Loucy (cell line): Measurements from ENCODE around the gene ADAM30.
"Not testable (repeated sequence)": the region's sequence is repeated elsewhere in the genome, so short reads cannot be mapped to it uniquely, and the experiment has no call there.

Experiments
- H2AFZ ChIP-seq: fragments of 200-600 bp; sonication (generic); 2 replicates; pipeline ENCODE4 v1.6.0; 2016; ENCODE audit warnings: antibody characterized with exemption, mild to moderate bottlenecking, low read length, moderate library complexity
- H3F3A ChIP-seq: fragments of 200-600 bp; 2 replicates; pipeline ENCODE4 v1.6.0; 2016; ENCODE audit warnings: antibody characterized with exemption, low read depth, mild to moderate bottlenecking
- H3K27me3 ChIP-seq: fragments of 200-600 bp; sonication (generic); 2 replicates; pipeline ENCODE4 v1.6.1; 2014; ENCODE audit warnings: low read length, mild to moderate bottlenecking; ENCODE audit not compliant: insufficient read depth, poor library complexity, severe bottlenecking
- H3K36me3 ChIP-seq: fragments of 200-600 bp; sonication (generic); 2 replicates; pipeline ENCODE4 v1.6.1; 2016; ENCODE audit warnings: low read length; ENCODE audit not compliant: insufficient read depth
- H3K4me1 ChIP-seq: fragments of 200-600 bp; sonication (generic); 2 replicates; pipeline ENCODE4 v1.5.1; 2014; ENCODE audit warnings: low read length, mild to moderate bottlenecking; ENCODE audit not compliant: insufficient read depth, poor library complexity, severe bottlenecking
- H3K4me2 ChIP-seq: fragments of 200-600 bp; sonication (generic); 2 replicates; pipeline ENCODE4 v1.6.0; 2014; ENCODE audit warnings: antibody characterized with exemption, low read length, low read depth, mild to moderate bottlenecking; ENCODE audit not compliant: poor library complexity, severe bottlenecking
- H3K4me3 ChIP-seq: fragments of 200-600 bp; sonication (generic); 2 replicates; pipeline ENCODE4 v1.5.1; 2014; ENCODE audit warnings: low read length, mild to moderate bottlenecking, mixed read lengths; ENCODE audit not compliant: poor library complexity, severe bottlenecking
- H3K79me2 ChIP-seq: fragments of 200-600 bp; sonication (generic); 2 replicates; pipeline ENCODE4 v1.6.1; 2014; ENCODE audit warnings: low read length; ENCODE audit not compliant: insufficient read depth
- H3K9ac ChIP-seq: fragments of 200-600 bp; sonication (generic); 2 replicates; pipeline ENCODE4 v1.6.0; 2014; ENCODE audit warnings: mild to moderate bottlenecking, low read depth, low read length, moderate library complexity; ENCODE audit not compliant: poor library complexity, severe bottlenecking
- H3K9me2 ChIP-seq: fragments of 200-600 bp; sonication (generic); replicated peaks from 2 replicates; pipeline ENCODE4 v1.6.1; 2016; ENCODE audit warnings: low read depth, low read length, mixed read lengths
- H3K9me3 ChIP-seq: fragments of 200-600 bp; sonication (generic); 2 replicates; pipeline ENCODE4 v1.6.1; 2014; ENCODE audit warnings: mild to moderate bottlenecking, antibody characterized with exemption, low read length, low read depth; ENCODE audit not compliant: insufficient read depth
- H4K20me1 ChIP-seq: fragments of 200-600 bp; sonication (generic); 2 replicates; pipeline ENCODE4 v1.6.0; 2014; ENCODE audit warnings: antibody characterized with exemption, low read length, mild to moderate bottlenecking; ENCODE audit not compliant: insufficient read depth, poor library complexity, severe bottlenecking
- EZH2phosphoT487 ChIP-seq: fragments of 200-600 bp; IDR thresholded peaks from 2 replicates; pipeline ENCODE4 v1.6.1; 2018; ENCODE audit warnings: antibody characterized with exemption, mild to moderate bottlenecking, moderate library complexity, borderline replicate concordance
- TF ChIP-seq, protein P1 (sequence below): fragments of 200-600 bp; sonication (generic); conservative IDR thresholded peaks from 2 replicates; pipeline ENCODE4 v1.5.1; 2014; ENCODE audit warnings: mild to moderate bottlenecking, antibody characterized with exemption, low read length

ADAM30 gene

GRCh38 chr1:119853155-119853554 is 43.2 kb downstream of the ADAM30 start:
- Histone ChIP-seq H3K9me2 (no peaks in the 10 kb centered on the region), H3K36me3 (no peaks in the 10 kb centered on the region), H4K20me1 (no peaks in the 10 kb centered on the region), H3K4me3 (no peak overlapping the region), H3K9ac (no peak overlapping the region), H3F3A (no peaks in the 10 kb centered on the region), H3K79me2 (no peaks in the 10 kb centered on the region), H3K27me3 (no peaks in the 10 kb centered on the region), H3K9me3 (no peaks in the 10 kb centered on the region), H2AFZ (no peak overlapping the region), H3K4me2 (no peak overlapping the region), H3K4me1 (peaks cover 4% of the 10 kb centered on the region)
- no peak for TF ChIP-seq EZH2phosphoT487
- TF ChIP-seq, protein P1, sequence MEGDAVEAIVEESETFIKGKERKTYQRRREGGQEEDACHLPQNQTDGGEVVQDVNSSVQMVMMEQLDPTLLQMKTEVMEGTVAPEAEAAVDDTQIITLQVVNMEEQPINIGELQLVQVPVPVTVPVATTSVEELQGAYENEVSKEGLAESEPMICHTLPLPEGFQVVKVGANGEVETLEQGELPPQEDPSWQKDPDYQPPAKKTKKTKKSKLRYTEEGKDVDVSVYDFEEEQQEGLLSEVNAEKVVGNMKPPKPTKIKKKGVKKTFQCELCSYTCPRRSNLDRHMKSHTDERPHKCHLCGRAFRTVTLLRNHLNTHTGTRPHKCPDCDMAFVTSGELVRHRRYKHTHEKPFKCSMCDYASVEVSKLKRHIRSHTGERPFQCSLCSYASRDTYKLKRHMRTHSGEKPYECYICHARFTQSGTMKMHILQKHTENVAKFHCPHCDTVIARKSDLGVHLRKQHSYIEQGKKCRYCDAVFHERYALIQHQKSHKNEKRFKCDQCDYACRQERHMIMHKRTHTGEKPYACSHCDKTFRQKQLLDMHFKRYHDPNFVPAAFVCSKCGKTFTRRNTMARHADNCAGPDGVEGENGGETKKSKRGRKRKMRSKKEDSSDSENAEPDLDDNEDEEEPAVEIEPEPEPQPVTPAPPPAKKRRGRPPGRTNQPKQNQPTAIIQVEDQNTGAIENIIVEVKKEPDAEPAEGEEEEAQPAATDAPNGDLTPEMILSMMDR = no peak

DNA sequence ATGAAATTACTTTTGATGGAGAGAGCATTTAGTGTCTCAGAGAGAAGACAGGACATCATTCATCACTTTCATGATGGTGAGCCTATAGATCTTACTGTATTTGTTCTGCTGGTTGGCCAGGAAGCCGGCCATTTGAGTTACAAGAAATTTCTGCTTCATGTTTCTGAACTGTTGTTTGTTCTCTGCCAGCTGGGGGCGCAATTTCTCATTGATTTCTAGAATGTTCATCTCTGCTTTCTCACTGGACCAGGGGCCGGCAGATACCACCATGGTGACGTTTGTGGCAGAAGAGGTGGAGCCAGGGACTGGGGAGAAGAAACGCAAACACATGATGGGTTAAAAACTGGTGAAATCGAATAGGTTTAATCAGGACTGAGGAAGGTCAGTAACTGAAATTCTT is 52.1 kb downstream of the ADAM30 start:
- H3K4me3 ChIP-seq, H3K9me2 ChIP-seq, H3F3A ChIP-seq, H3K9me3 ChIP-seq, H3K36me3 ChIP-seq, H3K79me2 ChIP-seq, H4K20me1 ChIP-seq, H3K27me3 ChIP-seq, H3K4me1 ChIP-seq, H3K4me2 ChIP-seq, H3K9ac ChIP-seq: not testable (repeated sequence)
- H2AFZ ChIP-seq = peak overlapping the region; percentile 33; the same call in 1 of the 2 replicates
- TF ChIP-seq, protein P1 = peak; percentile 62
